ENCODE data around the gene SYNGR3.
"Not testable (repeated sequence)": the region's sequence is repeated elsewhere in the genome, so short reads cannot be mapped to it uniquely, and the experiment has no call there.

Gene SYNGR3

GRCh38 chr16:1950559-1950958 lies 39.2 kb upstream of the SYNGR3 start:
- TF ChIP-seq CTCF (IDR thresholded peaks at IDR 0.05; ENCODE audit: low read depth, low read length, missing control alignments), result no peak
- DNase-seq (ENCODE audit: extremely low read depth, low read depth), result no peak
- H3K4me3 ChIP-seq (replicated peaks; ENCODE audit: low read depth, low read length), result no peak overlapping the region

- no peak for DNase-seq (ENCODE audit: extremely low read depth, low read depth)
- TF ChIP-seq CTCF (IDR thresholded peaks at IDR 0.05; ENCODE audit: low read depth, low read length, missing control alignments), result no peak
- no peak overlapping the region for H3K4me3 ChIP-seq (replicated peaks; ENCODE audit: low read depth, low read length)
Measured at GRCh38 chr16:1953734-1954133, 36.0 kb upstream of the SYNGR3 start.

- not testable (repeated sequence) for DNase-seq (ENCODE audit: extremely low read depth, low read depth); H3K4me3 ChIP-seq (replicated peaks; ENCODE audit: low read depth, low read length)
Measured at GRCh38 chr16:1957434-1958142, 32.2 kb upstream of the SYNGR3 start.

- H3K4me3 ChIP-seq (replicated peaks; ENCODE audit: low read depth, low read length); DNase-seq (ENCODE audit: extremely low read depth, low read depth): not testable (repeated sequence)
Measured at GRCh38 chr16:1958143-1958491, 31.7 kb upstream of the SYNGR3 start.

GRCh38 chr16:1958715-1959268 lies 31.0 kb upstream of the SYNGR3 start:
- peak overlapping the region; percentile 86; the same call in 1 of the 2 replicates for H3K4me3 ChIP-seq (replicated peaks; ENCODE audit: low read depth, low read length)
- no peak for DNase-seq (ENCODE audit: extremely low read depth, low read depth)
- no peak for TF ChIP-seq CTCF (IDR thresholded peaks at IDR 0.05; ENCODE audit: low read depth, low read length, missing control alignments)

- H3K4me3 ChIP-seq (replicated peaks; ENCODE audit: low read depth, low read length), result peak within 1 kb of the TSS; percentile 86
- peak; percentile 66 for TF ChIP-seq CTCF (IDR thresholded peaks at IDR 0.05; ENCODE audit: low read depth, low read length, missing control alignments)
- peak; percentile 67 for DNase-seq (ENCODE audit: extremely low read depth, low read depth)
Measured at GRCh38 chr16:1959269-1960039, 30.3 kb upstream of the SYNGR3 start, which contains the start of gene NDUFB10. Gene NDUFB10, plus strand, starts transcription at chr16:1959538. Its CDS starts 87 bp downstream, at chr16:1959625.

- no peak for TF ChIP-seq CTCF (IDR thresholded peaks at IDR 0.05; ENCODE audit: low read depth, low read length, missing control alignments)
- DNase-seq (ENCODE audit: extremely low read depth, low read depth), result peak; percentile 46
- peak overlapping the region; percentile 86 for H3K4me3 ChIP-seq (replicated peaks; ENCODE audit: low read depth, low read length)
Measured at GRCh38 chr16:1960665-1961630, 28.8 kb upstream of the SYNGR3 start.

Measured in HFF-Myc (cell line).